ENCODE data around the gene RAB11FIP4. TPM values are rescaled to one million over a fixed set of nuclear protein-coding genes. Genes with fewer than 3 reads are reported as not detected.

Gene RAB11FIP4
- total and polyA plus RNA-seq, 9 of the 15 experiments (the other 6 are each of a cell fraction or from before 2014, with no cell fraction given): 0.62 to 16.6 (median 8.9) TPM

GRCh38 chr17:31549525-31550388, 158.3 kb downstream of the RAB11FIP4 start (continued):
- no peak for TF ChIP-seq RBM14 (IDR thresholded peaks at IDR 0.05; ENCODE audit: borderline replicate concordance, insufficient read depth, low read depth, low read length)
- TF ChIP-seq BCLAF1 (IDR thresholded peaks at IDR 0.05; ENCODE audit: borderline replicate concordance in 1 of 2, control insufficient read depth in 1 of 2, low read depth in 2 of 2, low read length in 1 of 2): peak in 1 of 2 experiments; percentile 38; a peak in 1 of 4 replicates
- no peak for TF ChIP-seq SMARCA4 (IDR thresholded peaks at IDR 0.05)
- TF ChIP-seq IFI16 (CRISPR knock-in tag; IDR thresholded peaks at IDR 0.05): no peak
- no peak for TF ChIP-seq SFPQ (IDR thresholded peaks at IDR 0.05; ENCODE audit: low read depth, low read length)
- TF ChIP-seq NFIC (IDR thresholded peaks at IDR 0.05): peak; percentile 77
- peak; percentile 41 for TF ChIP-seq CHD1 (IDR thresholded peaks at IDR 0.05; ENCODE audit: low read length)
- no peak for TF ChIP-seq ZBTB26 (CRISPR knock-in tag; IDR thresholded peaks at IDR 0.05)
- no peak for TF ChIP-seq THAP12 (CRISPR knock-in tag; IDR thresholded peaks at IDR 0.05)
- TF ChIP-seq SRF (CRISPR knock-in tag; IDR thresholded peaks at IDR 0.05): no peak
- no peak for TF ChIP-seq ZC3H8 (IDR thresholded peaks at IDR 0.05)
- TF ChIP-seq NFRKB (IDR thresholded peaks at IDR 0.05; ENCODE audit: low read depth): no peak
- TF ChIP-seq JUNB (CRISPR knock-in tag; conservative IDR thresholded peaks at IDR 0.05): no peak
- TF ChIP-seq ZNF449 (CRISPR knock-in tag; IDR thresholded peaks at IDR 0.05): no peak
- TF ChIP-seq HMBOX1 (IDR thresholded peaks at IDR 0.05): no peak

Measured in K562 (cell line).